ENCODE results near the gene DIPK1C. TPM values are rescaled to one million over a fixed set of nuclear protein-coding genes. Genes with fewer than 3 reads are reported as not detected.

Gene DIPK1C
- total RNA-seq, 2 experiments from 2014 or later, result not detected

DNA sequence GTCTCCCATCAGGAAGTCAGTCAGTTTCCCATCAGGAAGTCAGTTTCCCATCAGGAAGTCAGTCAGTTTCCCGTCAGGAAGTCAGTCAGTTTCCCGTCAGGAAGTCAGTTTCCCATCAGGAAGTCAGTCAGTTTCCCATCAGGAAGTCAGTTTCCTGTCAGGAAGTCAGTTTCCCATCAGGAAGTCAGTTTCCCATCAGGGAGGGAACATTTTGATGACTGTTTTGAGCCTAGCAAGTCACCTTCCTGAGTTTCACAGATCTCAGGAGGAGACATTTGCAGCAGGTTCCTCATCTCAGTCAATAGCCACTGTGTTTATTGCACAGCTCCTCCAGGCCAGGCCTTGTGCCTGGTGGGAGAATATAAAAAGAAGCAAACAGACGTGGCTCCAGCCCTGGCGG, 31.9 kb downstream of the DIPK1C start:
- Mint-ChIP-seq H3K4me1 (ENCODE audit: low read depth) (no peaks in the 10 kb centered on the region), H3K9me3 (no peaks in the 10 kb centered on the region)
- CTCF ChIA-PET, result no interaction called here

DNA sequence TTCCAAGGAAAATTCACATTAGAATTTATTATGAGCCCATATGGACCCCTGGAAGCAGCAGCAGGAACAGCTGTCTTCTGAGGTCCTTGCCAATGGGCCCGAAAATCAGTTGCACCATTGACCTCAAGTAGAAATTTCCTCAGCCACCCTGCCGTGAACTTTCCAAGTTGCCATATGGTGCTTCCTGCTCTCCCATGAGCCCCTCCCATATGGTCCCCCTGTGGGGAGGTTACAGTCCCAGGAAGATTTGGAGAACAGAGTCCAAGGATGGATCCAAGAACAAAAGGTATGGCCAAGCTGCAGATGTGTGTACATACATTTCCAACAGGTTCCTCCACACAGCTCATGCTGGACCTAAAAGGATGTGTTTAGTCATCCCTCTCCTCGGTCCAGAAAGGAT, 34.6 kb downstream of the DIPK1C start:
- H3K27me3 Mint-ChIP-seq (ENCODE audit: low read depth), result no peaks in the 10 kb centered on the region
- CTCF ChIA-PET, result interaction anchor here (1.0 kb wide), 1 partner anchor 12 kb away, joined by 3 read pairs; no protein-coding TSS in a partner anchor
- no peaks in the 10 kb centered on the region for H3K4me1 Mint-ChIP-seq (ENCODE audit: low read depth)
- intact Hi-C loops (cut with micrococcal nuclease), result no loop called here
- no peak overlapping the region for H3K4me3 Mint-ChIP-seq
- H3K27ac Mint-ChIP-seq, result no peak overlapping the region
- no peak for DNase-seq
- H3K9me3 Mint-ChIP-seq, result no peaks in the 10 kb centered on the region
- no peaks in the 10 kb centered on the region for H3K36me3 Mint-ChIP-seq (ENCODE audit: low read depth)

More for the DNA sequence above, 31.9 kb downstream of the DIPK1C start:
- Mint-ChIP-seq H3K4me3 (no peak overlapping the region), H3K27me3 (ENCODE audit: low read depth) (no peaks in the 10 kb centered on the region), H3K36me3 (ENCODE audit: low read depth) (no peaks in the 10 kb centered on the region), H3K27ac (no peak overlapping the region)
- no peak for DNase-seq
- intact Hi-C loops (cut with micrococcal nuclease), result no loop called here

DNA sequence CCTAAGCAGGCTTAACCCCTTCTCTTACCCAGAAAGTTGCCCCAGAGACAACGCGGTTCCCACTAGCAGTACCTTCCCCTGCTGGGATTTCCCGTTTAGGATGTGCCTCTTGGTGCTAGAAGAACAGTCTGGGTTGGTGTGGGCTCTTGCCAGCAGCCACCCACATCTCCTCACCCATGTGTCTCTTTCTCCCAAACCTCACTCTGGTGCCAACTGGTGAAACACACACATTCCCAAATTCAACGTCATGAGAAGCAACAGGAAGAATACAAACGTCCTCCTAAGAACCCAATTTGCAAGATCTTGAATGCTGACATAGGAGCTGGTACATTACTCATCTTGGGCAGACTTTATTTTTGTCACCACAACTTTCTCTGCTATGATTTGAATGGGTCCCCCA, 36.2 kb downstream of the DIPK1C start:
- H3K36me3 Mint-ChIP-seq (ENCODE audit: low read depth), result no peaks in the 10 kb centered on the region
- no peaks in the 10 kb centered on the region for H3K27me3 Mint-ChIP-seq (ENCODE audit: low read depth)
- no peak for DNase-seq
- no peaks in the 10 kb centered on the region for H3K9me3 Mint-ChIP-seq
- intact Hi-C loops (cut with micrococcal nuclease), result no loop called here
- no peak overlapping the region for H3K27ac Mint-ChIP-seq
- CTCF ChIA-PET, result no interaction called here
- H3K4me1 Mint-ChIP-seq (ENCODE audit: low read depth), result no peaks in the 10 kb centered on the region
- no peak overlapping the region for H3K4me3 Mint-ChIP-seq

DNA sequence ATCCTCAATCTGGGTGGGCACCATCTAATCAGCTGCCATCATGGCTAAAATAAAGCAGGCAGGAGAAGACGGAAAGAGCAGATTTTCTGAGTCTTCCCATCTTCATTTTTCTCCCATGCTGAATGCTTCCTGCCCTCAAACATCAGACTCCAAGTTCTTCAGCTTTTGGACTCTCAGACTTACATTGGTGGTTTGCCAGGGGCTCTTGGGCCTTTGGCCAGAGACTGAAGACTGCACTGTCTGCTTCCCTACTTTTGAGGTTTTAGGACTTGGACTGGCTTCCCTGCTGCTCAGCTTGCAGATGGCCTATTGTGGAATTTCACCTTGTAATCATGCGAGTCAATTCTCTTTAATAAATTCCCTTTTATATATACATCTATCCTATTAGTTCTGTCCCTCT, 36.6 kb downstream of the DIPK1C start:
- no peak overlapping the region for H3K4me3 Mint-ChIP-seq
- DNase-seq, result no peak
- no peaks in the 10 kb centered on the region for H3K36me3 Mint-ChIP-seq (ENCODE audit: low read depth)
- no peaks in the 10 kb centered on the region for H3K4me1 Mint-ChIP-seq (ENCODE audit: low read depth)
- no peaks in the 10 kb centered on the region for H3K27me3 Mint-ChIP-seq (ENCODE audit: low read depth)
- H3K27ac Mint-ChIP-seq, result no peak overlapping the region
- no peaks in the 10 kb centered on the region for H3K9me3 Mint-ChIP-seq
- intact Hi-C loops (cut with micrococcal nuclease), result no loop called here
- CTCF ChIA-PET, result no interaction called here

DNA sequence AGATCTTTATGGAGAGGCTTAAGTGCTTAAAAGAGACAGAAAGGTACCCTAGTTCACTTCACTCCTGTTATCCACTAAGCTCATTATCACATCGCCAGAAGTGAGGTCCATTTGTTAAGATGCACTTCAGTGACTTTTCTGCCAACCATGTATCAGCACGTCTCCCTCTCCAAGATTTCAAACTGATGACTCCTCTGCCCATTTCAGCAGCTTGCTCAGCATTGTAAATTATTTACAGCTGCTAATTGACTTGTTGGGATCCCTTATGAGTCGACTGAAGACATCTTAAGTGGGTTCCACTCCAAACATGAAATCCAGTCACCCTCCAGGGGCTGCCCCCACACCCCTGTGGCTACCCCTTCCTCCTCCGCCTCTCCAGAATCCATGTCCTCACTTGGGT, 37.3 kb downstream of the DIPK1C start:
- no peaks in the 10 kb centered on the region for H3K36me3 Mint-ChIP-seq (ENCODE audit: low read depth)
- no peak overlapping the region for H3K4me3 Mint-ChIP-seq
- no peaks in the 10 kb centered on the region for H3K27me3 Mint-ChIP-seq (ENCODE audit: low read depth)
- CTCF ChIA-PET, result no interaction called here
- H3K4me1 Mint-ChIP-seq (ENCODE audit: low read depth), result no peaks in the 10 kb centered on the region
- DNase-seq, result no peak
- no peak overlapping the region for H3K27ac Mint-ChIP-seq
- intact Hi-C loops (cut with micrococcal nuclease), result no loop called here
- no peaks in the 10 kb centered on the region for H3K9me3 Mint-ChIP-seq

DNA sequence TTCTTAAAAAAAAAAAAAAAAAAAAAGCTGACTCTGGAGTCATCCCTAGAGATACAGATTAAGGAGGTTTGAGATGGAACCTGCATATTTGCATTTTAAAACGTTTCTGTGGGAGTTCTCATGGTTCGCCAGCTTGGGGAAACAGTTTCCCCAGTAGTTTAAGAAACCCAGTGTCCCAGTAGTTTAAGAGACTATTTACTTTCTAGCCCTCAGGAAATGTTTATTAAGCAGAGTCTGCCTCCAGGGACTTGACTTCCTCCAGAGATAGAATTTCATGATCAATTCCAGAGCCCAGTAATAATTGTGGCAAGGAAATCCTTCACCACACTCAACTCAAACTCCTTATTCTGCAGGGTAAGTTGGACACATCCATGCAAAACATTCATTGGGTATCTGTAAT, 39.1 kb downstream of the DIPK1C start:
- no peak for DNase-seq
- Mint-ChIP-seq H3K4me1 (ENCODE audit: low read depth) (no peaks in the 10 kb centered on the region), H3K27me3 (ENCODE audit: low read depth) (no peaks in the 10 kb centered on the region), H3K9me3 (no peaks in the 10 kb centered on the region), H3K4me3 (no peak overlapping the region), H3K36me3 (ENCODE audit: low read depth) (no peaks in the 10 kb centered on the region), H3K27ac (no peak overlapping the region)
- CTCF ChIA-PET, result interaction anchor here (0.7 kb wide), 1 partner anchor 365 kb away, joined by 3 read pairs; no protein-coding TSS in a partner anchor
- intact Hi-C loops (cut with micrococcal nuclease), result no loop called here

DNA sequence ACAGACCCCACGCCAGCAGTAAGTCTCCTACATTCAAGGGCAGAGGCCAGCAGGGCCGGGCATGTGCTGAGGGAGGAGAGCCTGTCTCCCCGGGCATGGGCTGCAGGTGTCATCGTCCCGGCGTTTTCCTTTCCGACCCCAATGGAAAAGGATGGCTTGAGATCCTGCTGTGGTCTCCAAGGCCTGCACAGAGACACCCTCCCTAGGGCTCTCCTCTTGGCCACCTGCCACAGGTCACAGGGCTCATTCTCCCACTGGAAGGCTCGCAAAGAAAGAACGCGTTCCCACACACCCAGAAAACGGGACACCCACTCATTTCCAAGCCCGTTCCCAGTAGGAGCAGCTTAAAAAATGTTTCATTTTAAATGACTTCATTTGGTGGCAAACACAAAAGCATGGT, 41.0 kb downstream of the DIPK1C start:
- no peak for DNase-seq
- no peaks in the 10 kb centered on the region for H3K9me3 Mint-ChIP-seq
- intact Hi-C loops (cut with micrococcal nuclease), result no loop called here
- no peak overlapping the region for H3K4me3 Mint-ChIP-seq
- H3K36me3 Mint-ChIP-seq (ENCODE audit: low read depth), result no peaks in the 10 kb centered on the region
- CTCF ChIA-PET, result no interaction called here
- no peak overlapping the region for H3K27ac Mint-ChIP-seq
- no peaks in the 10 kb centered on the region for H3K27me3 Mint-ChIP-seq (ENCODE audit: low read depth)
- peaks cover 7% of the 10 kb centered on the region for H3K4me1 Mint-ChIP-seq (ENCODE audit: low read depth)

DNA sequence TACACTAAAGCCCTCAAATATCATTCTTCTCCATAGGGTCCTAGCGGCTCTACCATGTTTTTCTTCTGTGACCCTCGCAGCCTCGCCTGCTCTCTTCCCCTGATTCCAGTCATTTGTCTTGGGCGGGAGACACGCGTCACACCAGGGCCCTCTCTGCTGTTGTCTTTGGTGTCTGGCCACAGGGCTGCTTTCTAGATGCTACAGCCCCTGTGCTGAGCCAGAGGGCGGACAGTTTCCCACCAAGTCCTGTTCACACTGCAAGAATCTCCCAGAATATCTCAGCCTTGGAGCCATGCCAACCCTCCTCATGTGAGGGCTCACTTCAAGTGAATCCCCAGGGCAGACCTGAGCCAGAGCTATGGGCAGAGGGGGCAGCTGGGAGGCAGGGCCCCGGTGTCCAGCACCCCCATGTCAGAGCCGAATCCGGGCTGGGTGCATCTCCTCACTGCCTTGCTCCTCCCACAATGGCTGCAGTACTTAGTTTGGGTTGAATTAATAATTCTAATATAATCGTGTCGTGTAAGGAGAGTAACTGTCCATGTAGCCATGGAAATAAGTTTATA, 42.1 kb downstream of the DIPK1C start:
- no peak for DNase-seq
- no peak overlapping the region for H3K4me3 Mint-ChIP-seq
- H3K27me3 Mint-ChIP-seq (ENCODE audit: low read depth), result no peaks in the 10 kb centered on the region
- CTCF ChIA-PET, result no interaction called here
- no peaks in the 10 kb centered on the region for H3K9me3 Mint-ChIP-seq
- H3K4me1 Mint-ChIP-seq (ENCODE audit: low read depth), result peaks cover 15% of the 10 kb centered on the region
- H3K36me3 Mint-ChIP-seq (ENCODE audit: low read depth), result no peaks in the 10 kb centered on the region
- intact Hi-C loops (cut with micrococcal nuclease), result no loop called here
- H3K27ac Mint-ChIP-seq, result no peak overlapping the region

DNA sequence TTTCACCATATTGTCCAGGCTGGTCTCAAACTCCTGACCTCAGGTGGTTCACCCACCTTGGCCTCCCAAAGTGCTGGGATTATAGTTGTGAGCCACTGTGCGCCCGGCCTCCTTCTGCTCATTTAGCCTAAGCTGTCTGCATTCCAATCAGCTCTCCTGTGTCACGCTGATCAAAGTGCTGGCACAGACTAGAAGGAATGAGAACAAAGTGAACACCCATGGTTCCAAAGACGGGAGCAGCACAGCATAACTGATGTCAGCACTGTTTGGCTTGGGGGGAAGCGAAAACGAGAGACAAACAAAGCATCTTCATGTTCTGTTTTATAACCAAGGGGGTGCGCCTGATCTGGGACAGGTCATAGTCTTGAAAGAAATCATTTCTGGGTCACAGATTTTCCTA, 43.3 kb downstream of the DIPK1C start:
- H3K36me3 Mint-ChIP-seq (ENCODE audit: low read depth), result no peaks in the 10 kb centered on the region
- H3K4me3 Mint-ChIP-seq, result no peak overlapping the region
- DNase-seq, result no peak
- H3K27ac Mint-ChIP-seq, result no peak overlapping the region
- CTCF ChIA-PET, result interaction anchor here (0.6 to 0.9 kb wide), 2 partner anchors 74 to 217 kb away, joined by 3 read pairs; no protein-coding TSS in a partner anchor
- peaks cover 17% of the 10 kb centered on the region for H3K4me1 Mint-ChIP-seq (ENCODE audit: low read depth)
- intact Hi-C loops (cut with micrococcal nuclease), result no loop called here
- H3K27me3 Mint-ChIP-seq (ENCODE audit: low read depth), result no peaks in the 10 kb centered on the region
- H3K9me3 Mint-ChIP-seq, result no peaks in the 10 kb centered on the region

DNA sequence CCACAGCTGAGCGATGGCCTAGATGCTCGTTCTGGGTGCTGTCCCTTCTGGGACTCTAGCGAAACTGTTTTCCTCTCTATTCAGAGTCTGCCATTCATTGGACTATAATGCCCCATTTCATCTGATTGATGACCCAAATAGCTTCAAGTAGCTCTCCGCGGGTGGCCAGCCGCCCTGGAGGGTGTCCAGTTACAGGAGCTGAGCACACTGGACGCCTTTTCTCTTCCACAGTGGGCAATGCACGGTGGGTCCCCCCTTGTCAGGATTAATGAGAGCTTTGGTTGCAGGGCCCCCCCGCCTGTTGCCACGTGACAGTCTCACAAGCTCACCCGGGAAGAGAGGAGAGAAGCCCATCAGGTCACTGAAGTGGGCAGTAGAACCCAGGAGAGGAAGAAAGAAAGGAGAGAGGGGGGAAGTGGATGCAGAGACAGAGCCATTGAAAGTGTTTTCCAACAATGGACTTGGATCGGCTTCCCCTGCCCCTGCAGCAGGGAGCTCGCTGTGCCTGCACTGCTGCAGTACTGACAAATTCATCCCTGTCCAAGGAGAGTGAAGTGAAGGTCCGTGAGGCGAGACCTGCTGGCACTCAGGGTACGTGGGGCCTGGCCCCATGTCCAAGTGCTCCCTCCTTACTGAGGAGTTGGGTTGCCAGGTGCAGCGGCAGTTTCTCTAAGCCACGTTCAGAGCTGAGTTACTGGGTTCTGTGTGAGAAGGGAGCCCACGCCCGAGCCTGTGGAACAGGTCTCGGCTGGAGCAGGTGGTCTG, 44.8 kb downstream of the DIPK1C start:
- intact Hi-C loops (cut with micrococcal nuclease), result no loop called here
- CTCF ChIA-PET, result no interaction called here
- H3K27me3 Mint-ChIP-seq (ENCODE audit: low read depth), result no peaks in the 10 kb centered on the region

DNA sequence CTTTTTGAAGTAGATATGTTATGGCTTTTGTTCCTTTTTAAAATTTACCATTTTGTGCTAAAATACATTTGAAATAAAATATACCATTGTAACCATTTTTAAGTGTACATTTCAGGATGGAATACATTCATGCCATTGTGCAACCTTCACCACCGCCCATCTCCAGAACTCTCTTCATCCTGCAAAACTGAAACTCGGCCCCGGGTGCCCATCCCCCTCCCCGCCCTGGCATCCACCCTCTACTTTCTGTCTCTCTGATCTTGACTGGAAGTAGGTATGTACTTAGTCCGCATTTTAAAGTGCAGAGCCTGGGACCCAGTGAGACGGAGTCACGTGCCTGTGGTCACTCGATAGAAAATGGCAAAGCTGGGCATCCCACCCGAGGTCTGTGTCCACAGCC, 45.6 kb downstream of the DIPK1C start:
- no peaks in the 10 kb centered on the region for H3K36me3 Mint-ChIP-seq (ENCODE audit: low read depth)
- no peaks in the 10 kb centered on the region for H3K9me3 Mint-ChIP-seq
- CTCF ChIA-PET, result interaction anchor here (1.3 kb wide), 1 partner anchor 140 kb away, joined by 4 read pairs; no protein-coding TSS in a partner anchor
- DNase-seq, result peak; percentile 8
- H3K4me1 Mint-ChIP-seq (ENCODE audit: low read depth), result peaks cover 32% of the 10 kb centered on the region
- H3K27me3 Mint-ChIP-seq (ENCODE audit: low read depth), result no peaks in the 10 kb centered on the region
- intact Hi-C loops (cut with micrococcal nuclease), result no loop called here
- H3K27ac Mint-ChIP-seq, result no peak overlapping the region
- H3K4me3 Mint-ChIP-seq, result no peak overlapping the region

More for the DNA sequence above, 44.8 kb downstream of the DIPK1C start:
- no peak for DNase-seq
- no peak overlapping the region for H3K27ac Mint-ChIP-seq
- no peak overlapping the region for H3K4me3 Mint-ChIP-seq
- H3K4me1 Mint-ChIP-seq (ENCODE audit: low read depth), result peaks cover 31% of the 10 kb centered on the region
- H3K9me3 Mint-ChIP-seq, result no peaks in the 10 kb centered on the region
- no peaks in the 10 kb centered on the region for H3K36me3 Mint-ChIP-seq (ENCODE audit: low read depth)

DNA sequence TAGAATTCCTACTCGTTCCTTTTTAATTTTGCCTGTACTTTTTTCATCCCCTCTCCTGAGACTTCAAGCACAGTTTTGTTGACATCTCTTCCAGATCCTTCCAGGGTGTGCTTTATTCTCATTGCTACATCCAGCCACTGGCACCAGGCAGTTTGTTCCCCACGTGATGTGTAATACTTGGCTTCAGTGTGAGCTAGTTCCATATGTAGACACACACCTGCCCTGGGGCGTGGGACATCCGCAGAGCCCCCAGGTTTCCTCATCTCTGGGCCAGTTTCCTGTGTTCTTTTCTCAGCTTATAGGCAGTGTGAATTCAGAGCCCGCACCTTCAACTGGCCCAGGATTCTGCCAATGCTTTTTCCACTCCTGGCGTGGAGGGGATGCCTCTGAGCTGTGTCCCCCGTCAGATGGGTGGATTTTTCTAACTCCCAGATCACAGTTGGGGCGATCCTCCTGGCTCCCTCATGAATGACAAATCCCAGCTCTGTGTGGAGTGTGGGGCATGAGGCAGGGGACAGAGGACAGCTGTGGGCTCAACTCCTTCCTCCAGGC, 46.6 kb downstream of the DIPK1C start:
- DNase-seq, result no peak
- CTCF ChIA-PET, result interaction anchor here (0.5 to 1.5 kb wide), 7 partner anchors 11 to 216 kb away, joined by 3 to 4 read pairs (median 3); no protein-coding TSS in a partner anchor
- Mint-ChIP-seq H3K27me3 (ENCODE audit: low read depth) (no peaks in the 10 kb centered on the region), H3K4me3 (no peak overlapping the region), H3K9me3 (no peaks in the 10 kb centered on the region), H3K36me3 (ENCODE audit: low read depth) (no peaks in the 10 kb centered on the region), H3K4me1 (ENCODE audit: low read depth) (peaks cover 32% of the 10 kb centered on the region), H3K27ac (no peak overlapping the region)
- intact Hi-C loops (cut with micrococcal nuclease), result no loop called here

DNA sequence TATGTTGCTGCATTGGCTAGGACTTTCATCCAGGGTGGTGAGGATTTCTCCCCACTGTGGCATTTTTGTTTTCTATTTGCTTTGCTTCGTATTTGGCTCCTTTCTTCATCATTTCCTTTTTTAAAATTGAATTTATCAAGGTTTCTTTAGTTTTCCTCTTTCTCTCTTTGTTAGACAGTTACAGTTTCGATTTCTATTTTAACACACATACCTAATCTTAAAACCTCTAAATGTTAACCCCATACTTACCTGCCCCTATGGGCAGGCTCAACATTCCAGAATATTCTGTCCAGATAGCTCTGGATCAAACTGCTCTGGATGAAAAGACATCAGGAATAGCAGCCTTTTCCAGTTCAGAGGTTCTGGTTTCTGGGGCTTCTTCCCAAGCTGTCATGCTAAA, 49.2 kb downstream of the DIPK1C start:
- H3K4me1 Mint-ChIP-seq (ENCODE audit: low read depth), result peaks cover 30% of the 10 kb centered on the region
- no peaks in the 10 kb centered on the region for H3K36me3 Mint-ChIP-seq (ENCODE audit: low read depth)
- H3K27ac Mint-ChIP-seq, result peak overlapping the region; percentile 84
- no peak for DNase-seq
- H3K4me3 Mint-ChIP-seq, result peak overlapping the region; percentile 66
- no peaks in the 10 kb centered on the region for H3K27me3 Mint-ChIP-seq (ENCODE audit: low read depth)
- peaks cover 3% of the 10 kb centered on the region for H3K9me3 Mint-ChIP-seq
- CTCF ChIA-PET, result interaction anchor here (1.0 kb wide), 1 partner anchor 9 kb away, joined by 4 read pairs; no protein-coding TSS in a partner anchor
- intact Hi-C loops (cut with micrococcal nuclease), result loop anchor here (2.0 to 5.0 kb wide), 3 partner anchors 21 to 89 kb away; partner anchors contain the start of gene CNDP2
